Ovary (tissue), 9 donors: ENCODE data around the gene TMTC1. TPM values are rescaled to one million over a fixed set of nuclear protein-coding genes. Genes with fewer than 3 reads are reported as not detected.

ENCODE experiments used
- DNase-seq, 5 donors: peaks; one replicate each; pipeline ENCODE4 v3.0.0-alpha.2; 2019 to 2020
- H3K27ac ChIP-seq, 2 donors: fragments of 200-600 bp; one replicate each; pipeline versions ENCODE4 v1.5.1 to v1.8.0; 2019 to 2022
- H3K27me3 ChIP-seq: fragments of 200-600 bp; one replicate; pipeline ENCODE4 v1.8.0; 2022
- H3K36me3 ChIP-seq: fragments of 200-600 bp; sonication (generic); one replicate; pipeline ENCODE4 v1.5.1; 2019
- H3K4me1 ChIP-seq: one replicate; pipeline ENCODE4 v1.8.1; 2013; ENCODE audit warnings: mild to moderate bottlenecking, moderate library complexity; ENCODE audit not compliant: insufficient read depth
- H3K4me3 ChIP-seq: fragments of 200-600 bp; sonication (generic); one replicate; pipeline ENCODE4 v1.5.1; 2017
- H3K9me3 ChIP-seq, 2 donors: fragments of 200-600 bp in 1 of 2; sonication (generic) in 1 of 2; one replicate each; pipeline versions ENCODE4 v1.5.1 to v1.8.1; 2013 to 2019; ENCODE audit warnings: mild to moderate bottlenecking in 1 of 2, moderate library complexity in 1 of 2
- EP300 ChIP-seq: sonication (generic); formaldehyde crosslinking; IDR thresholded peaks from one replicate; pipeline ENCODE4 v1.6.1; 2017; ENCODE audit warnings: antibody characterized with exemption
- POLR2A ChIP-seq: fragments of 450-650 bp; IDR thresholded peaks from one replicate; pipeline ENCODE4 v1.6.1; 2017; ENCODE audit warnings: antibody characterized with exemption, mild to moderate bottlenecking, moderate library complexity
- WGBS, 3 donors: extraction: QIAGEN DNeasy Blood & Tissue Kit in 1 of 3; methylation state at CpG; one replicate each; pipeline versions ENCODE4 v1.1.5 to v1.1.7; 2013 to 2017; 5-methylcytosine and 5-hydroxymethylcytosine counted together
- intact Hi-C, 4 donors: fragments of 100-400 bp; cut with DNase I; formaldehyde crosslinking; loops; one replicate each; pipeline versions ENCODE4 v1.11.0 to v1.15.1; 2022 to 2023
- polyA plus RNA-seq, 2 donors: library from polyadenylated mRNA; stranded (reverse); fragments of 200-250 nt in 1 of 2; fragments of 350-450 nt in 1 of 2; fragmentation: Illumina TruSeq in 1 of 2; extraction: RNeasy Lipid Tissue Mini Kit (QIAGEN cat#74804) in 1 of 2; gene quantifications; one replicate each; pipeline ENCODE4 v1.2.3, GENCODE V29; 2013 to 2014
- total RNA-seq, 7 donors: library from RNA; depleted of rRNA in 2 of 7; stranded (reverse); fragments of >200 nt in 2 of 7; fragmentation: NEBNext Ultra II Directional in 3 of 7; extraction: Animal tissue kit (Norgen Biotek cat#: 25700) in 3 of 7; gene quantifications; one replicate each; pipeline versions ENCODE4 v1.1.0 to v1.2.4, GENCODE V29; 2016 to 2023
- TF ChIP-seq, protein P1 (sequence below), 3 donors: fragments of 450-650 bp in 2 of 3; fragments of 200-600 bp in 1 of 3; IDR thresholded peaks; one replicate each; pipeline versions ENCODE4 v1.5.1 to v1.8.0; 2016 to 2022; ENCODE audit warnings: antibody characterized with exemption in 3 of 3, mild to moderate bottlenecking in 1 of 3
- donor health status: DM: no; HTN: no; CAD: no; lungs with moderate emphysema.
- donor health status: DM: no; HTN: no; CAD: no.
- donor health status: Bipolar disorder and iron deficiency.
- donor health status: DM: yes; HTN: yes; CAD: no.
- donor health status: DM: no; HTN: no; CAD: no.
- donor health status: DM: yes; HTN: yes; CAD: no.

TMTC1 gene
- total and polyA plus RNA-seq, 9 donors = 8.1 to 46.3 (median 21.3) TPM

DNA sequence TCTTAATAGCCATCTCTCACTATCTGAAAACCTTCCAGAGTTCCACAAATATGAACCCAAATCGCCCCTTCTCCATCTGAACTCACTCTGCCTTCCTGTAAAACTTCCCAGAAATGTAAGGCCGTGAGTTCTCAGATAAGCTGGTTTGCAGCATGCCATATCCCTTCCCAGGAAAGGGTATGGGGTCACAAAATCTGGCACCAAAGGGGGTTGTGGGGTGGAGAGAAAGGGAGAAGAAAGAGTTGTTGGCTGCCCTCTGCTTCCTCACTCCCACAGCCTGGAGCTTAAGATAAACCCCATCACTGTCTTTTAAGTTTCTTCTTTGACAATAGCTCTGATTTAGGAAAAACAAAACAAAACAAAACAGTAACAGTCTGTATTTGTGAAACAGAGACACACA lies 10.7 kb downstream of the TMTC1 start:
- DNase-seq = no peak
- Histone ChIP-seq H3K4me1 (peaks cover 4% of the 10 kb centered on the region), H3K36me3 (no peaks in the 10 kb centered on the region), H3K27me3 (no peaks in the 10 kb centered on the region), H3K9me3 (no peaks in the 10 kb centered on the region), H3K27ac (no peak overlapping the region), H3K4me3 (no peak overlapping the region)
- intact Hi-C loops = no loop called here
- WGBS, 3 donors = 31 to 38% (median 33%) methylated on average over 2 of the region's 2 CpGs
- TF ChIP-seq POLR2A (no peak), EP300 (no peak)
- TF ChIP-seq, protein P1, sequence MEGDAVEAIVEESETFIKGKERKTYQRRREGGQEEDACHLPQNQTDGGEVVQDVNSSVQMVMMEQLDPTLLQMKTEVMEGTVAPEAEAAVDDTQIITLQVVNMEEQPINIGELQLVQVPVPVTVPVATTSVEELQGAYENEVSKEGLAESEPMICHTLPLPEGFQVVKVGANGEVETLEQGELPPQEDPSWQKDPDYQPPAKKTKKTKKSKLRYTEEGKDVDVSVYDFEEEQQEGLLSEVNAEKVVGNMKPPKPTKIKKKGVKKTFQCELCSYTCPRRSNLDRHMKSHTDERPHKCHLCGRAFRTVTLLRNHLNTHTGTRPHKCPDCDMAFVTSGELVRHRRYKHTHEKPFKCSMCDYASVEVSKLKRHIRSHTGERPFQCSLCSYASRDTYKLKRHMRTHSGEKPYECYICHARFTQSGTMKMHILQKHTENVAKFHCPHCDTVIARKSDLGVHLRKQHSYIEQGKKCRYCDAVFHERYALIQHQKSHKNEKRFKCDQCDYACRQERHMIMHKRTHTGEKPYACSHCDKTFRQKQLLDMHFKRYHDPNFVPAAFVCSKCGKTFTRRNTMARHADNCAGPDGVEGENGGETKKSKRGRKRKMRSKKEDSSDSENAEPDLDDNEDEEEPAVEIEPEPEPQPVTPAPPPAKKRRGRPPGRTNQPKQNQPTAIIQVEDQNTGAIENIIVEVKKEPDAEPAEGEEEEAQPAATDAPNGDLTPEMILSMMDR (IDR thresholded peaks at IDR 0.05) = no peak

DNA sequence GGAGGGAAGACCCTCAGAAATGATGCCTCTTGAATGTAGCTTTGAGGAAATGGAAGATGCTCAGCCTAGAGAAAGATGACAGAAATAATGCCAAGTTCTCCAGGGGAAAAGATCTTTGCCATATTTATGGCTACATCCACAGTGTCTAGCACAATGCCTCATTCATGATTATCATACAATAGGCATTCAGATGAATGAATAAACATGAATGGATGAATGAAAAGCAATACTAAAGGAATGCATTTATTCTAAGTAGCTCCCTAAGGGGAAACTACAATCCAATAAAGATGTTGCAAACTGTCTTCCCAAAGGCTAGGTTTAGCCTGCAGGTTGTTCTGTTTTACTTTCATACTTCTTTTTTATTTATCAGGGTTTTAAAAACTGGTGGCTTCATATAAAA lies 12.0 kb downstream of the TMTC1 start:
- DNase-seq = no peak
- TF ChIP-seq, protein P1 (IDR thresholded peaks at IDR 0.05) = no peak
- intact Hi-C loops = no loop called here
- Histone ChIP-seq H3K36me3 (no peaks in the 10 kb centered on the region), H3K4me1 (peaks cover 4% of the 10 kb centered on the region), H3K27ac (no peak overlapping the region), H3K27me3 (no peaks in the 10 kb centered on the region), H3K4me3 (no peak overlapping the region), H3K9me3 (no peaks in the 10 kb centered on the region)

DNA sequence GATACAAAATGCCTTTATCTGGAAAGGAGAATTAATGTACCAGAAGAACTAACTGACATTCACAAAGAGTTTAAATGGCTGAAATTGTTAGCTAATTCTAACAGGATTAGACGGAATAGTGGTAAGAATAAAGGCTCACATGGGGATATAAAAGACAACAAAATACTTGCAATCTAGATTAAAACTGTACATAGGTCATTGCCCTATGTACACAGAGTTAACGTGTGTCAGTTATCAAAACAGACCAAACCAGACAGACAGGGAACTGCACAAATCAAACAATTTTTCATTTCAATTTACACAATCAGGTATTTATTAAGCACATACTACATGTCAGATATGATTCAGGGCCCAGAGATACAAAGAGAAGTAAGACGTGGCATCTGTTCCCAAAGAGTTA lies 12.6 kb downstream of the TMTC1 start:
- Histone ChIP-seq H3K9me3 (no peaks in the 10 kb centered on the region), H3K27me3 (no peaks in the 10 kb centered on the region), H3K4me1 (peaks cover 4% of the 10 kb centered on the region), H3K27ac (no peak overlapping the region), H3K36me3 (no peaks in the 10 kb centered on the region), H3K4me3 (no peak overlapping the region)
- no peak for DNase-seq
- intact Hi-C loops = no loop called here
- WGBS, 3 donors = 91 to 93% (median 92%) methylated on average over 3 of the region's 3 CpGs
- no peak for TF ChIP-seq POLR2A
- no peak for TF ChIP-seq EP300
- TF ChIP-seq, protein P1 (IDR thresholded peaks at IDR 0.05) = no peak

DNA sequence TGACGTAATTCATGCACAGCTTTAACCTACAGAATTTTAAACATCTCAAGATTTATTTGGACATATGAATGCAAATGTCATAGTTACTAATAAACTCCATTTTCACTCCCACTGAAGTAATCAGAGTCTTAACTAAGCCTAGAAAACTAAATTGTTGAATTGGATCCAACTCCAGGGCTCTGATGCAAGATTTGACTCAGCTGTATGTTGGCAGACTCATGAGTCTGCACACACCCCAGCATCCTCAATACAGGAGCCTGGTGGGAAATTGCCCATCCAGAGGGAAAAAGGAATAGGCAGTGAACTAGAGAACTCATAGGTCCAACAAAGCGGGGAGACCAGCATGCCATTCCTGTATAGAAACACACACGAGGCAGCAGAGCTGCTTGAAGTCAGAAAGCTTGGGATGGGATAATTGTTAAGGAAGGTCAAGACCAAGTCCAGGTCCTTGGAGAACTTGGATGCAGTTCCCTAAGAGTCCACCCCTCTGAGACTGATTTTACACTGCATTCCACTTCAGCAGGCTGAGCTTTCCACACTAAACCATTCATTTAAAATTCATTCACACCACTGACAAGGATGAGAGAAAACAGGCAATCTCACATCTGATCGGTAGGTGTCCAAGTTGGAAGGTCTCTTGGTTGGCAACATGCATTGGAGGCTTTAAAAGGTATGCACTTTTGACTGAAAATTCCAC lies 14.4 kb downstream of the TMTC1 start:
- no peak for TF ChIP-seq EP300
- no peak for TF ChIP-seq POLR2A
- TF ChIP-seq, protein P1 (IDR thresholded peaks at IDR 0.05) = no peak
- Histone ChIP-seq H3K9me3 (no peaks in the 10 kb centered on the region), H3K27ac (no peak overlapping the region), H3K36me3 (no peaks in the 10 kb centered on the region), H3K4me1 (peaks cover 4% of the 10 kb centered on the region), H3K4me3 (no peak overlapping the region), H3K27me3 (no peaks in the 10 kb centered on the region)
- DNase-seq = peak in 1 of 5 donors; percentile 45
- WGBS, 3 donors = 62 to 68% (median 66%) methylated on average over 4 of the region's 4 CpGs
- intact Hi-C loops = no loop called here
